Panc1 (cell line): Measurements from ENCODE around the gene AARS2. TPM values are rescaled to one million over a fixed set of nuclear protein-coding genes. Genes with fewer than 3 reads are reported as not detected.
"Not testable (repeated sequence)": the region's sequence is repeated elsewhere in the genome, so short reads cannot be mapped to it uniquely, and the experiment has no call there.

Experiments used
- ATAC-seq: fragments of 200-7000 bp; cut with Tn5 transposase; 2 replicates; pipeline ENCODE4 v1.9.1; 2020; ENCODE audit warnings: mild to moderate bottlenecking, moderate library complexity
- BruUV-seq: library from RNA; stranded (reverse); fragments of 400-500 nt; replicated peaks from 2 replicates; lab custom pipeline; 2021; lab: Mats Ljungman, UMichigan
- CTCF ChIA-PET: fragments of 300-600 bp; sonication (Branson Sonifier 250); formaldehyde crosslinking; loops from one replicate; lab custom pipeline; 2022; ENCODE audit warnings: antibody characterized with exemption; lab: Charles Lee
- POLR2A ChIA-PET: fragments of 300-600 bp; sonication (Branson Sonifier 250); formaldehyde crosslinking; loops from one replicate; lab custom pipeline; 2022; ENCODE audit warnings: antibody characterized with exemption; lab: Charles Lee
- DNase-seq: peaks from one replicate; pipeline ENCODE4 v3.0.0-alpha.2; 2010; ENCODE audit warnings: low read depth, low spot score
- H3K27ac ChIP-seq: 2 replicates; pipeline ENCODE4 v1.5.1; 2011; ENCODE audit warnings: mild to moderate bottlenecking, low read length, inconsistent platforms
- H3K27me3 ChIP-seq: fragments of 200-500 bp; sonication (Bioruptor generic); 2 replicates; pipeline ENCODE4 v1.6.0; 2014; ENCODE audit warnings: low read length, inconsistent platforms; ENCODE audit not compliant: control insufficient read depth, insufficient read depth
- H3K36me3 ChIP-seq: fragments of 200-500 bp; sonication (Bioruptor generic); 2 replicates; pipeline ENCODE4 v1.5.1; 2014; ENCODE audit warnings: inconsistent platforms, mild to moderate bottlenecking, low read length, moderate library complexity; ENCODE audit not compliant: control insufficient read depth, insufficient read depth
- H3K4me1 ChIP-seq: 2 replicates; pipeline ENCODE4 v1.5.1; 2011; ENCODE audit warnings: inconsistent platforms, mild to moderate bottlenecking, low read length, moderate library complexity; ENCODE audit not compliant: control insufficient read depth, insufficient read depth
- H3K4me3 ChIP-seq, 2 experiments: 2 replicates each; pipeline ENCODE4 v1.5.1; 2011 to 2012; ENCODE audit warnings: low read depth in 2 of 2, low read length in 2 of 2, mild to moderate bottlenecking in 2 of 2, inconsistent platforms in 1 of 2, moderate library complexity in 1 of 2
- H3K9me3 ChIP-seq: fragments of 200-500 bp; sonication (Bioruptor generic); 2 replicates; pipeline ENCODE4 v1.5.1; 2014; ENCODE audit warnings: low read depth, mild to moderate bottlenecking, inconsistent platforms, low read length, moderate library complexity; ENCODE audit not compliant: control insufficient read depth, insufficient read depth
- CTCF ChIP-seq: fragments of 450-650 bp; IDR thresholded peaks from 2 replicates; pipeline ENCODE4 v1.5.1; 2017; ENCODE audit warnings: mild to moderate bottlenecking
- POLR2AphosphoS5 ChIP-seq: IDR thresholded peaks from 2 replicates; pipeline ENCODE4 v1.6.1; 2012; ENCODE audit warnings: mild to moderate bottlenecking, low read depth, low read length, moderate library complexity
- REST ChIP-seq, 2 experiments: IDR thresholded peaks; 2 replicates each; pipeline ENCODE4 v1.6.1; 2011 to 2012; ENCODE audit warnings: low read depth in 2 of 2, control low read depth in 1 of 2, low read length in 1 of 2, mild to moderate bottlenecking in 1 of 2, moderate library complexity in 1 of 2; ENCODE audit not compliant: insufficient read depth in 1 of 2
- SIN3A ChIP-seq: IDR thresholded peaks from 2 replicates; pipeline ENCODE4 v1.6.1; 2012; ENCODE audit warnings: low read depth, mild to moderate bottlenecking, low read length, moderate library complexity, borderline replicate concordance; ENCODE audit not compliant: insufficient read depth
- TCF7L2 ChIP-seq: IDR thresholded peaks from 2 replicates; pipeline ENCODE4 v1.6.1; 2011; ENCODE audit warnings: mild to moderate bottlenecking, low read depth, low read length, inconsistent platforms
- in situ Hi-C: cut with HindIII; loops from 2 replicates; pipeline ENCODE4 v1.10.0; 2016; ENCODE audit warnings: low sequenced_read_pairs, low pct_unique_long_range_greater_than_20kb
- intact Hi-C: fragments of 100-400 bp; cut with micrococcal nuclease; formaldehyde crosslinking; loops from one replicate; pipeline ENCODE4 v1.10.0; 2022; ENCODE audit not compliant: unreplicated experiment
- total RNA-seq: library from RNA; stranded (reverse); gene quantifications from one replicate; pipeline ENCODE4 v1.2.1, GENCODE V29; 2021; ENCODE audit not compliant: unreplicated experiment

AARS2 gene
- total RNA-seq, 1 experiment from 2014 or later = 13.1 TPM

- POLR2A ChIA-PET, H3K9me3 ChIP-seq, H3K27me3 ChIP-seq, DNase-seq, in situ Hi-C loops, ATAC-seq, H3K36me3 ChIP-seq, H3K27ac ChIP-seq, intact Hi-C loops, BruUV-seq, CTCF ChIA-PET, H3K4me1 ChIP-seq, H3K4me3 ChIP-seq: not testable (repeated sequence)
Measured at GRCh38 chr6:44346818-44347217, 33.7 kb upstream of the AARS2 start.

GRCh38 chr6:44342489-44342888 is 29.3 kb upstream of the AARS2 start, which contains the start of gene SPATS1:
TSS of gene SPATS1 (plus strand) at chr6:44342650. CDS start at chr6:44343096, 446 bp downstream.
- POLR2A ChIA-PET = no interaction called here
- intact Hi-C loops (no loop called here), in situ Hi-C loops (no loop called here)
- peaks cover 6% of the 10 kb centered on the region; the same call in 1 of the 2 replicates for H3K4me1 ChIP-seq
- ATAC-seq = no peak
- no peak within 1 kb of the TSS for H3K27ac ChIP-seq
- H3K4me3 ChIP-seq = no peak within 1 kb of the TSS
- no TSS peak for BruUV-seq
- no peak for DNase-seq
- H3K27me3 ChIP-seq = peaks cover 3% of the 10 kb centered on the region; the same call in 1 of the 2 replicates
- CTCF ChIA-PET = no interaction called here
- H3K9me3 ChIP-seq = no peaks in the 10 kb centered on the region
- H3K36me3 ChIP-seq = no peaks in the 10 kb centered on the region
- TF ChIP-seq CTCF (no peak), REST (IDR thresholded peaks at IDR 0.05; ENCODE audit: insufficient read depth in 1 of 2, low read depth in 2 of 2, low read length in 1 of 2) (no peak), POLR2AphosphoS5 (no peak)

GRCh38 chr6:44342052-44342451 is 28.9 kb upstream of the AARS2 start:
- Histone ChIP-seq H3K9me3 (no peaks in the 10 kb centered on the region), H3K4me3 (no peak overlapping the region), H3K36me3 (no peaks in the 10 kb centered on the region), H3K27ac (no peak overlapping the region), H3K27me3 (peaks cover 3% of the 10 kb centered on the region; the same call in 1 of the 2 replicates), H3K4me1 (peaks cover 6% of the 10 kb centered on the region; the same call in 1 of the 2 replicates)
- intact Hi-C loops = no loop called here
- POLR2A ChIA-PET = interaction anchor here (0.7 kb wide), 1 partner anchor 251 kb away, joined by 3 read pairs; no protein-coding TSS in a partner anchor
- DNase-seq (no peak), ATAC-seq (no peak)
- no TSS peak for BruUV-seq
- in situ Hi-C loops = no loop called here
- TF ChIP-seq REST (IDR thresholded peaks at IDR 0.05; ENCODE audit: insufficient read depth in 1 of 2, low read depth in 2 of 2, low read length in 1 of 2) (no peak), TCF7L2 (no peak), CTCF (no peak), SIN3A (no peak), POLR2AphosphoS5 (no peak)
- CTCF ChIA-PET = no interaction called here
